ENCODE measurements around the gene DNAH11. TPM values are rescaled to one million over a fixed set of nuclear protein-coding genes. Genes with fewer than 3 reads are reported as not detected.
"Not testable (repeated sequence)": the region's sequence is repeated elsewhere in the genome, so short reads cannot be mapped to it uniquely, and the experiment has no call there.

DNAH11 gene
- total RNA-seq, 4 donors from 2014 or later, result 0.10 to 0.62 (median 0.23) TPM

DNA sequence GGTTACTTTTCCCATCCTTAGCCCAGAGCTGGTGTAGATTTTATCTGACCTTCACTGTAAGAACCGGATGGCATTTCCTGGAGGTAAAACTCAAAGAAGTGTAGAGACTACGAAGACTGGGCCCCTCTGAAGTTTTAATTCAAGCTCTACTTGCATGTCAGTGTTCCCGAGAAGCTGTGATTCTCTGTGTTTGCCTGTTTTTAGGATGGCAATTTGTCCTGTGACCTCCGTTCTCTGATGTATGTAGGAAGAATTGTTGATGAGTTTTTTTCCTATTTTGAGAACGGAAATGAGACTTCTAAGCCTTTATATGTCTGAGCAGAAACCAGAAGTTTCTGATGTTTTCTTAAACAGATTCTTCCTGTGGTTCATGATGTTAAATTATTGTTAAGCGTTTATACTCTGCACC, 308.7 kb downstream of the DNAH11 start:
- no peak for DNase-seq
- in situ Hi-C loops (cut with MboI; ENCODE audit: low sequenced_read_pairs in 4 of 4), result no loop called here
- H3K4me1 ChIP-seq, result no peaks in the 10 kb centered on the region
- no peak overlapping the region for H3K27ac ChIP-seq
- no peak overlapping the region for H3K4me3 ChIP-seq
- ATAC-seq, result no peak
- no peaks in the 10 kb centered on the region for H3K36me3 ChIP-seq
- intact Hi-C loops (cut with DNase I; ENCODE audit: low total_unique reads), result no loop called here
- TF ChIP-seq POLR2A (IDR thresholded peaks at IDR 0.05), result no peak
- TF ChIP-seq, protein P1, sequence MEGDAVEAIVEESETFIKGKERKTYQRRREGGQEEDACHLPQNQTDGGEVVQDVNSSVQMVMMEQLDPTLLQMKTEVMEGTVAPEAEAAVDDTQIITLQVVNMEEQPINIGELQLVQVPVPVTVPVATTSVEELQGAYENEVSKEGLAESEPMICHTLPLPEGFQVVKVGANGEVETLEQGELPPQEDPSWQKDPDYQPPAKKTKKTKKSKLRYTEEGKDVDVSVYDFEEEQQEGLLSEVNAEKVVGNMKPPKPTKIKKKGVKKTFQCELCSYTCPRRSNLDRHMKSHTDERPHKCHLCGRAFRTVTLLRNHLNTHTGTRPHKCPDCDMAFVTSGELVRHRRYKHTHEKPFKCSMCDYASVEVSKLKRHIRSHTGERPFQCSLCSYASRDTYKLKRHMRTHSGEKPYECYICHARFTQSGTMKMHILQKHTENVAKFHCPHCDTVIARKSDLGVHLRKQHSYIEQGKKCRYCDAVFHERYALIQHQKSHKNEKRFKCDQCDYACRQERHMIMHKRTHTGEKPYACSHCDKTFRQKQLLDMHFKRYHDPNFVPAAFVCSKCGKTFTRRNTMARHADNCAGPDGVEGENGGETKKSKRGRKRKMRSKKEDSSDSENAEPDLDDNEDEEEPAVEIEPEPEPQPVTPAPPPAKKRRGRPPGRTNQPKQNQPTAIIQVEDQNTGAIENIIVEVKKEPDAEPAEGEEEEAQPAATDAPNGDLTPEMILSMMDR (IDR thresholded peaks at IDR 0.05 in 4 of 5, conservative IDR thresholded peaks at IDR 0.05 in 1 of 5), result no peak
- no peaks in the 10 kb centered on the region for H3K27me3 ChIP-seq
- no peaks in the 10 kb centered on the region for H3K9me3 ChIP-seq

DNA sequence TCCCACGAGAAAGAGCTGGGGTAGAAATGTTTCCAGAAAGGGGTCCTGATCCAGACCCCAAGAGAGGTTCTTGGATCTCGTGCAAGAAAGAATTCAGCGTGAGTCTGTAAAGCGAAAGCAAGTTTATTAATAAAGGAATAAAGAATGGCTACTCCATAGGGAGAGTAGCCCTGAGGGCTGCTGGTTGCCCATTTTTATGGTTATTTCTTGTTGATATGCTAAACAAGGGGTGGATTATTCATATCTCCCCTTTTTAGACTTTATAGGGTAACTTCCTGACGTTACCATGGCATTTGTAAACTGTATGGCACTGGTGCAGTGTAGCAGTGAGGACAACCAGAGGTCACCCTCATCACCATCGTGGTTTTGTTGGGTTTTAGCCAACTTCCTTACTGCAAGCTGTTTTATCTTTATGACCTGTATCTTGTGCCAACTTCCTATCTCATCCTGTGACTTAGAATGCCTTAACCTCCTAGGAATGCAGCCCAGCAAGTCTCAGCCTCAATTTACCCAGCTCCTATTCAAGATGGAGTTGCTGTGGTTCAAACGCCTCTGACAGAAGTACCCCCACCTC, 322.9 kb downstream of the DNAH11 start:
- H3K4me3 ChIP-seq; in situ Hi-C loops (cut with MboI; ENCODE audit: low sequenced_read_pairs in 4 of 4); H3K36me3 ChIP-seq; H3K4me1 ChIP-seq; H3K27ac ChIP-seq; ATAC-seq; intact Hi-C loops (cut with DNase I; ENCODE audit: low total_unique reads); H3K9me3 ChIP-seq; H3K27me3 ChIP-seq; DNase-seq: not testable (repeated sequence)

DNA sequence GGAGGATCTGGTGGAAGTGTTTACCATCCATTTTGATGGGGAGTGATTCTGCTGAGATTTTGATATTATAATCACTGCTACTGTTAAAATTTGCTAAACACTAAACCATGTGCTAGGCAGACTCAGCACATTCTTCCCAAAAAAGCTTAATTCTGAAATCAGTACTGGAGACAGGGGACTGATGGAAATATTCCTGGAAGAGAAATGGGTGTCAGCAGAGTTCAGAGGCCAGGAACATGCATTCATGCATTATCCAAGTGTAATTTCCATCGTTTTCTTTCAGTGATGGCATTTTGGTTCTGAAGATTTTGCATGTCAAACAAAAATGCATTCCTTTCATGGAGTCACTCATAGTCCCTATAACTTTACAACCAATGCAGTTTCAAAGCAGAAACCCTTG, 323.9 kb downstream of the DNAH11 start:
- ATAC-seq, result no peak
- in situ Hi-C loops (cut with MboI; ENCODE audit: low sequenced_read_pairs in 4 of 4) (no loop called here), intact Hi-C loops (cut with DNase I; ENCODE audit: low total_unique reads) (no loop called here)
- no peaks in the 10 kb centered on the region for H3K9me3 ChIP-seq
- TF ChIP-seq POLR2A (IDR thresholded peaks at IDR 0.05), result no peak
- TF ChIP-seq, protein P1 (IDR thresholded peaks at IDR 0.05 in 4 of 5, conservative IDR thresholded peaks at IDR 0.05 in 1 of 5), result no peak
- no peak overlapping the region for H3K27ac ChIP-seq
- H3K4me3 ChIP-seq, result no peak overlapping the region
- no peak for DNase-seq
- H3K27me3 ChIP-seq, result no peaks in the 10 kb centered on the region
- H3K36me3 ChIP-seq, result no peaks in the 10 kb centered on the region
- H3K4me1 ChIP-seq, result no peaks in the 10 kb centered on the region

DNA sequence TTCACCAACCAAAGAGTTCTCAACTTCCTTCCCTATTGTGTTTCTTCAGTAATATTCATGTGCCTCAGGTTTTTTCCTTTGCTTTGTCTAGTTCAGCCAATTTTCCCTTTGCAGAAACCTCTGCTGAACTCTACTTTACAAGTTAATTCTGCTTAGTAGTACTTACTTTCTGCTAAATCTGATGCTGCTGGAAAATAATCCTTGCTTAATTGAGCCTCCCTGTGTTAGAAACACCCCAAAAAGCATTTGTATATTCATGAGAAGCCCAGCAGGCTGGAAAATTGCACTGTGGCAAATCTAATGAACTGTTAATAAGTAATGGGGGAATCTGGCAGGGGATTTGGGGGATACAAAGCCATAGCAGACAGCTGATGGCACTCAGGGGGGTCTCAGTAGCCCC, 324.4 kb downstream of the DNAH11 start:
- ATAC-seq (no peak), DNase-seq (no peak)
- Histone ChIP-seq H3K4me3 (no peak overlapping the region), H3K27me3 (no peaks in the 10 kb centered on the region), H3K9me3 (no peaks in the 10 kb centered on the region), H3K4me1 (no peaks in the 10 kb centered on the region), H3K27ac (no peak overlapping the region), H3K36me3 (no peaks in the 10 kb centered on the region)
- in situ Hi-C loops (cut with MboI; ENCODE audit: low sequenced_read_pairs in 4 of 4), result no loop called here
- intact Hi-C loops (cut with DNase I; ENCODE audit: low total_unique reads), result no loop called here
- TF ChIP-seq, protein P1 (IDR thresholded peaks at IDR 0.05 in 4 of 5, conservative IDR thresholded peaks at IDR 0.05 in 1 of 5), result no peak
- TF ChIP-seq POLR2A (IDR thresholded peaks at IDR 0.05), result no peak

DNA sequence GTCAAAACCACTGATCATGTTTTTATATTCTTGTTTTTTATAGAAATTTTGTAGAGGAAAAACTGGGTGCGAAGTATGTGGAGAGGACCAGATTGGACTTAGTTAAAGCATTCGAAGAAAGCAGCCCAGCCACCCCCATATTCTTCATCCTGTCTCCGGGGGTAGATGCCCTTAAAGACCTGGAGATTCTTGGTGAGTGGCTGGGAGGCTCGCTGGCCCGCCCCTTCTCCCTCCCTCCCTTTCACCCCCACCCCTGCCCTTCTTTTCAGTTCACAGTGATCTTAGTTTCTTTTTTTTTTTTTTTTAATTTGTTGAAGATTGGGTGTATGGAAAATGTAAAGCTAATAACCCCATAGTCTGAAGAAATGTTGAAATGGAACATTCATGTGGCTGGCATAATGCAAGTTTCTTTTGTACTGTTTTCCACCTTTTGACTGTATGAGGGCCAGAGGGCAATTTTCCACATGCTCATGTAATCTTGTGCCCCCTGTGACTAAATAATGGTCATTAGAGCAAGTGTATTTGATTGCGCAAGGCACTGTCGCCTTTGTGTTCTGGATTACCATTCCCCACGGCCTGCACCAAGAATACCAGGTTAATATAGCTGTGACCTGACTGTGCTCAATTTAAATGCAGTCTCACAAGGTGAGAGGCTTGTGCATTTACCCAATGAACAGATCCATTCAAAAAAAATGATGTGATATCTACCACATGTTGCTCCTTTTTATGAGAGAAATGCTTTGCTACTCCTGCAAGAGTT, 325.2 kb downstream of the DNAH11 start:
- H3K9me3 ChIP-seq, result no peaks in the 10 kb centered on the region
- no peak for TF ChIP-seq POLR2A (IDR thresholded peaks at IDR 0.05)
- TF ChIP-seq, protein P1 (IDR thresholded peaks at IDR 0.05 in 4 of 5, conservative IDR thresholded peaks at IDR 0.05 in 1 of 5), result no peak
- DNase-seq (no peak), ATAC-seq (no peak)
- in situ Hi-C loops (cut with MboI; ENCODE audit: low sequenced_read_pairs in 4 of 4) (no loop called here), intact Hi-C loops (cut with DNase I; ENCODE audit: low total_unique reads) (no loop called here)
- no peak overlapping the region for H3K4me3 ChIP-seq
- no peaks in the 10 kb centered on the region for H3K27me3 ChIP-seq
- no peaks in the 10 kb centered on the region for H3K4me1 ChIP-seq
- H3K27ac ChIP-seq, result no peak overlapping the region
- H3K36me3 ChIP-seq, result no peaks in the 10 kb centered on the region
